ENCODE data around the gene PCAT7. TPM values are rescaled to one million over a fixed set of nuclear protein-coding genes. Genes with fewer than 3 reads are reported as not detected.

The PCAT7 gene
- polyA plus RNA-seq, 2 of the 4 experiments (the other 2 are of a cell fraction): 2.1 to 2.8 TPM

DNA sequence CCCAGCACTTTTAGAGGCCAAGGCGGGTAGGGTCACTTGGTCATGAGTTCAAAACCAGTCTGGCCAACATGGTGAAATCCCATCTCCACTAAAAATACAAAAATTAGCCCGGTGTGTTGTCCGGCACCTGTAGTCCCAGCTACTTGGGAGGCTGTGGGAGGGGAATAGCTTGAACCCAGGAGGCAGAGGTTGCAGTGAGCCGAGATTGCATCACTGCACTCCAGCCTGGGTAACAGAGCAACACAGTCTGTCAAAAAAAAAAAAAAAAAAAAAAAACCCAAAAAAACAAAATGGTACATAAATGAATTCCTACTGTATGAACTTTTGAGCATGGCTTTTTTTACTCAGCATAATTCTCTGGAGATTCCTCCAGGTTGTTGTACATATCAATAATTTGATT lies 37.6 kb upstream of the PCAT7 start:
- no peak for FAIRE-seq
- H3K4me3 ChIP-seq: no peak overlapping the region
- no peak overlapping the region for H3K4me2 ChIP-seq
- no peaks in the 10 kb centered on the region for H3K4me1 ChIP-seq
- ChIA-PET POLR2A (no interaction called here), CTCF (interaction anchor here (0.7 kb wide), 1 partner anchor 980 kb away, joined by 4 read pairs; no protein-coding TSS in a partner anchor)
- ATAC-seq: no peak
- H3K27ac ChIP-seq: no peak overlapping the region
- TF ChIP-seq ZNF302 (CRISPR knock-in tag; IDR thresholded peaks at IDR 0.05) (no peak), JUN (IDR thresholded peaks at IDR 0.05) (no peak), SMC3 (IDR thresholded peaks at IDR 0.05) (no peak), RNF2 (IDR thresholded peaks at IDR 0.05; ENCODE audit: borderline replicate concordance, low read depth) (no peak), CHD2 (IDR thresholded peaks at IDR 0.05; ENCODE audit: low read length, partially characterized antibody) (no peak), RCOR1 (IDR thresholded peaks at IDR 0.05; ENCODE audit: low read depth, low read length) (no peak), PHF8 (IDR thresholded peaks at IDR 0.05; ENCODE audit: borderline replicate concordance, low read depth) (no peak), POLR2AphosphoS2 (conservative IDR thresholded peaks at IDR 0.05; ENCODE audit: low read length) (no peak), CBX2 (IDR thresholded peaks at IDR 0.05; ENCODE audit: borderline replicate concordance, low read depth) (no peak), HOXB5 (CRISPR knock-in tag; IDR thresholded peaks at IDR 0.05) (no peak), EHF (CRISPR knock-in tag; IDR thresholded peaks at IDR 0.05) (no peak)
- TF ChIP-seq, protein P1, sequence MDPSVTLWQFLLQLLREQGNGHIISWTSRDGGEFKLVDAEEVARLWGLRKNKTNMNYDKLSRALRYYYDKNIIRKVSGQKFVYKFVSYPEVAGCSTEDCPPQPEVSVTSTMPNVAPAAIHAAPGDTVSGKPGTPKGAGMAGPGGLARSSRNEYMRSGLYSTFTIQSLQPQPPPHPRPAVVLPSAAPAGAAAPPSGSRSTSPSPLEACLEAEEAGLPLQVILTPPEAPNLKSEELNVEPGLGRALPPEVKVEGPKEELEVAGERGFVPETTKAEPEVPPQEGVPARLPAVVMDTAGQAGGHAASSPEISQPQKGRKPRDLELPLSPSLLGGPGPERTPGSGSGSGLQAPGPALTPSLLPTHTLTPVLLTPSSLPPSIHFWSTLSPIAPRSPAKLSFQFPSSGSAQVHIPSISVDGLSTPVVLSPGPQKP (IDR thresholded peaks at IDR 0.05; ENCODE audit: low read depth, low read length): no peak
- TF ChIP-seq, protein P2, sequence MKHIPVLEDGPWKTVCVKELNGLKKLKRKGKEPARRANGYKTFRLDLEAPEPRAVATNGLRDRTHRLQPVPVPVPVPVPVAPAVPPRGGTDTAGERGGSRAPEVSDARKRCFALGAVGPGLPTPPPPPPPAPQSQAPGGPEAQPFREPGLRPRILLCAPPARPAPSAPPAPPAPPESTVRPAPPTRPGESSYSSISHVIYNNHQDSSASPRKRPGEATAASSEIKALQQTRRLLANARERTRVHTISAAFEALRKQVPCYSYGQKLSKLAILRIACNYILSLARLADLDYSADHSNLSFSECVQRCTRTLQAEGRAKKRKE (CRISPR knock-in tag; IDR thresholded peaks at IDR 0.05; ENCODE audit: low read depth): no peak
- TF ChIP-seq, protein P3, sequence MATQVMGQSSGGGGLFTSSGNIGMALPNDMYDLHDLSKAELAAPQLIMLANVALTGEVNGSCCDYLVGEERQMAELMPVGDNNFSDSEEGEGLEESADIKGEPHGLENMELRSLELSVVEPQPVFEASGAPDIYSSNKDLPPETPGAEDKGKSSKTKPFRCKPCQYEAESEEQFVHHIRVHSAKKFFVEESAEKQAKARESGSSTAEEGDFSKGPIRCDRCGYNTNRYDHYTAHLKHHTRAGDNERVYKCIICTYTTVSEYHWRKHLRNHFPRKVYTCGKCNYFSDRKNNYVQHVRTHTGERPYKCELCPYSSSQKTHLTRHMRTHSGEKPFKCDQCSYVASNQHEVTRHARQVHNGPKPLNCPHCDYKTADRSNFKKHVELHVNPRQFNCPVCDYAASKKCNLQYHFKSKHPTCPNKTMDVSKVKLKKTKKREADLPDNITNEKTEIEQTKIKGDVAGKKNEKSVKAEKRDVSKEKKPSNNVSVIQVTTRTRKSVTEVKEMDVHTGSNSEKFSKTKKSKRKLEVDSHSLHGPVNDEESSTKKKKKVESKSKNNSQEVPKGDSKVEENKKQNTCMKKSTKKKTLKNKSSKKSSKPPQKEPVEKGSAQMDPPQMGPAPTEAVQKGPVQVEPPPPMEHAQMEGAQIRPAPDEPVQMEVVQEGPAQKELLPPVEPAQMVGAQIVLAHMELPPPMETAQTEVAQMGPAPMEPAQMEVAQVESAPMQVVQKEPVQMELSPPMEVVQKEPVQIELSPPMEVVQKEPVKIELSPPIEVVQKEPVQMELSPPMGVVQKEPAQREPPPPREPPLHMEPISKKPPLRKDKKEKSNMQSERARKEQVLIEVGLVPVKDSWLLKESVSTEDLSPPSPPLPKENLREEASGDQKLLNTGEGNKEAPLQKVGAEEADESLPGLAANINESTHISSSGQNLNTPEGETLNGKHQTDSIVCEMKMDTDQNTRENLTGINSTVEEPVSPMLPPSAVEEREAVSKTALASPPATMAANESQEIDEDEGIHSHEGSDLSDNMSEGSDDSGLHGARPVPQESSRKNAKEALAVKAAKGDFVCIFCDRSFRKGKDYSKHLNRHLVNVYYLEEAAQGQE (IDR thresholded peaks at IDR 0.05): no peak
- TF ChIP-seq, protein P4, sequence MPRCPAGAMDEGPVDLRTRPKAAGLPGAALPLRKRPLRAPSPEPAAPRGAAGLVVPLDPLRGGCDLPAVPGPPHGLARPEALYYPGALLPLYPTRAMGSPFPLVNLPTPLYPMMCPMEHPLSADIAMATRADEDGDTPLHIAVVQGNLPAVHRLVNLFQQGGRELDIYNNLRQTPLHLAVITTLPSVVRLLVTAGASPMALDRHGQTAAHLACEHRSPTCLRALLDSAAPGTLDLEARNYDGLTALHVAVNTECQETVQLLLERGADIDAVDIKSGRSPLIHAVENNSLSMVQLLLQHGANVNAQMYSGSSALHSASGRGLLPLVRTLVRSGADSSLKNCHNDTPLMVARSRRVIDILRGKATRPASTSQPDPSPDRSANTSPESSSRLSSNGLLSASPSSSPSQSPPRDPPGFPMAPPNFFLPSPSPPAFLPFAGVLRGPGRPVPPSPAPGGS (IDR thresholded peaks at IDR 0.05): no peak
- WGBS (ENCODE audit: missing lambda C conversion rate): 100% methylated on average over 4 of the region's 4 CpGs
- DNase-seq (ENCODE audit: low read depth in 1 of 2, low spot score in 1 of 2): no peak
- H3K9me3 ChIP-seq: no peaks in the 10 kb centered on the region

DNA sequence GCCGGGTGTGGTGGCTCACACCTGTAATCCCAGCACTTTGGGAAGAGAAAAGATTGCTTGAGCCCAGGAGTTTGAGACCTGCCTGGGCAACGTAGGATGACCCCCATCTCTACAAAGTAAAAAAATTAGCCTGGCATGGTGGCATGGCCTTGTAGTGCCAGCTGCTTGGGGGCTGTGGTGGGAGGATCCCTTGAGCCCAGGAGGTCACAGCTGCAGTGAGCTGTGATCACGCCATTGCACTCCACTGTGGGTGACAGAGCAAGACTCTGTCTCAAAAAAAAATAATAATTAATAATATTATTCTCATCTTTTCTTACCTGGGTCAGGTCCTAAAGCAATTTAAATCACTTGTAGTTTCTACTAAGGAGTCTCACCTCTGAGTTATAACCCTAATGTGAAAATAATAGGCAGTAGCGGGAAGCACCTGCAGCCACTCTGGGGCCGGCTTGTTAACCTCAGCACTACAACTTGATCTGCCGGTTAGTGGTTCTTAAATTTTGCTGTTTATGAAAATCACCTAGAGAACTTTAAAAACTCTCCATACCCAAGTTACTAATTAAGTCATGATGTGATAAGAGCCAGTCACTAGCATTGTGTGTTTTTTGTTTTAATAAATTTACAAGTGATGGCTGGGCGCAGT lies 29.4 kb upstream of the PCAT7 start:
- Histone ChIP-seq H3K4me3 (no peak overlapping the region), H3K9me3 (no peaks in the 10 kb centered on the region), H3K27ac (no peak overlapping the region), H3K4me1 (no peaks in the 10 kb centered on the region), H3K4me2 (no peak overlapping the region)
- no peak for TF ChIP-seq HEYL (CRISPR knock-in tag; IDR thresholded peaks at IDR 0.05)
- no peak for TF ChIP-seq EP300 (IDR thresholded peaks at IDR 0.05)
- TF ChIP-seq, protein P3 (IDR thresholded peaks at IDR 0.05): no peak
- TF ChIP-seq RCOR1 (IDR thresholded peaks at IDR 0.05; ENCODE audit: low read depth, low read length): no peak
- TF ChIP-seq ZC3H11A (IDR thresholded peaks at IDR 0.05): no peak
- no peak for TF ChIP-seq KDM1A (IDR thresholded peaks at IDR 0.05; ENCODE audit: low read depth)
- no peak for TF ChIP-seq MAZ (IDR thresholded peaks at IDR 0.05; ENCODE audit: borderline replicate concordance, low read depth, low read length)
- TF ChIP-seq SMC3 (IDR thresholded peaks at IDR 0.05): no peak
- ATAC-seq (no peak), DNase-seq (ENCODE audit: low read depth in 1 of 2, low spot score in 1 of 2) (no peak), FAIRE-seq (no peak)
- ChIA-PET CTCF (no interaction called here), POLR2A (no interaction called here)
- 95% methylated on average over 7 of the region's 7 CpGs for WGBS (ENCODE audit: missing lambda C conversion rate)

Data from A549 (cell line).